ENCODE measurements around the gene ALDH1A2. TPM values are rescaled to one million over a fixed set of nuclear protein-coding genes. Genes with fewer than 3 reads are reported as not detected.

ALDH1A2 gene
- polyA plus RNA-seq, 4 donors, result 0.45 to 2.5 (median 0.97) TPM; not detected in 1

GRCh38 chr15:58044551-58044950 is 21.0 kb downstream of the ALDH1A2 start:
- H3K36me3 ChIP-seq (ENCODE audit: control insufficient read depth in 3 of 3, insufficient read depth in 2 of 3, low read depth in 1 of 3, low read length in 3 of 3), result no peaks in the 10 kb centered on the region
- peaks cover 0 to 2% (median 0%) of the 10 kb centered on the region in 3 donors for H3K27me3 ChIP-seq (ENCODE audit: control insufficient read depth in 3 of 3, insufficient read depth in 3 of 3, low read length in 3 of 3)
- H3K4me1 ChIP-seq (ENCODE audit: control insufficient read depth in 3 of 3, insufficient read depth in 2 of 3, low read depth in 1 of 3, low read length in 2 of 3), result peaks cover 0 to 10% (median 0%) of the 10 kb centered on the region in 3 donors
- no peak overlapping the region for H3K27ac ChIP-seq (ENCODE audit: low read depth in 1 of 3, low read length in 2 of 3)
- H3K9me3 ChIP-seq (ENCODE audit: control insufficient read depth in 2 of 2, insufficient read depth in 1 of 2, low read depth in 1 of 2, low read length in 1 of 2), result no peaks in the 10 kb centered on the region
- 76 to 84% (median 80%) methylated on average over 2 of the region's 2 CpGs for WGBS, 3 donors
- DNase-seq (no peak), FAIRE-seq (no peak)
- H3K4me3 ChIP-seq (ENCODE audit: low read depth in 1 of 3, low read length in 3 of 3), result no peak overlapping the region

- WGBS, 3 donors, result 39 to 54% (median 41%) methylated on average over 5 of the region's 5 CpGs
- FAIRE-seq, result peak; percentile 47
These were observed 22.2 kb downstream of the ALDH1A2 start for GRCh38 chr15:58043192-58043903.

GRCh38 chr15:58042006-58042405 is 23.5 kb downstream of the ALDH1A2 start:
- no peak overlapping the region for H3K27ac ChIP-seq (ENCODE audit: low read depth in 1 of 3, low read length in 2 of 3)
- no peaks in the 10 kb centered on the region for H3K9me3 ChIP-seq (ENCODE audit: control insufficient read depth in 2 of 2, insufficient read depth in 1 of 2, low read depth in 1 of 2, low read length in 1 of 2)
- WGBS, 3 donors, result 48 to 52% (median 49%) methylated on average over 3 of the region's 3 CpGs
- H3K27me3 ChIP-seq (ENCODE audit: control insufficient read depth in 3 of 3, insufficient read depth in 3 of 3, low read length in 3 of 3), result no peaks in the 10 kb centered on the region
- no peaks in the 10 kb centered on the region for H3K36me3 ChIP-seq (ENCODE audit: control insufficient read depth in 3 of 3, insufficient read depth in 2 of 3, low read depth in 1 of 3, low read length in 3 of 3)
- DNase-seq (no peak), FAIRE-seq (no peak)
- H3K4me1 ChIP-seq (ENCODE audit: control insufficient read depth in 3 of 3, insufficient read depth in 2 of 3, low read depth in 1 of 3, low read length in 2 of 3), result peaks cover 0 to 28% (median 2%) of the 10 kb centered on the region in 3 donors
- H3K4me3 ChIP-seq (ENCODE audit: low read depth in 1 of 3, low read length in 3 of 3), result no peak overlapping the region

More at GRCh38 chr15:58043192-58043903, 22.2 kb downstream of the ALDH1A2 start:
- Histone ChIP-seq H3K9me3 (ENCODE audit: control insufficient read depth in 2 of 2, insufficient read depth in 1 of 2, low read depth in 1 of 2, low read length in 1 of 2) (no peaks in the 10 kb centered on the region), H3K4me1 (ENCODE audit: control insufficient read depth in 3 of 3, insufficient read depth in 2 of 3, low read depth in 1 of 3, low read length in 2 of 3) (peaks cover 0 to 19% (median 2%) of the 10 kb centered on the region in 3 donors), H3K27me3 (ENCODE audit: control insufficient read depth in 3 of 3, insufficient read depth in 3 of 3, low read length in 3 of 3) (no peaks in the 10 kb centered on the region), H3K4me3 (ENCODE audit: low read depth in 1 of 3, low read length in 3 of 3) (no peak overlapping the region), H3K36me3 (ENCODE audit: control insufficient read depth in 3 of 3, insufficient read depth in 2 of 3, low read depth in 1 of 3, low read length in 3 of 3) (no peaks in the 10 kb centered on the region), H3K27ac (ENCODE audit: low read depth in 1 of 3, low read length in 2 of 3) (no peak overlapping the region)
- DNase-seq, result peak; percentile 52 to 64

- peak; percentile 81 to 90 for DNase-seq
- Histone ChIP-seq H3K27me3 (ENCODE audit: control insufficient read depth in 3 of 3, insufficient read depth in 3 of 3, low read length in 3 of 3) (no peaks in the 10 kb centered on the region), H3K4me3 (ENCODE audit: low read depth in 1 of 3, low read length in 3 of 3) (no peak overlapping the region), H3K9me3 (ENCODE audit: control insufficient read depth in 2 of 2, insufficient read depth in 1 of 2, low read depth in 1 of 2, low read length in 1 of 2) (no peaks in the 10 kb centered on the region), H3K4me1 (ENCODE audit: control insufficient read depth in 3 of 3, insufficient read depth in 2 of 3, low read depth in 1 of 3, low read length in 2 of 3) (peaks cover 0 to 31% (median 2%) of the 10 kb centered on the region in 3 donors), H3K36me3 (ENCODE audit: control insufficient read depth in 3 of 3, insufficient read depth in 2 of 3, low read depth in 1 of 3, low read length in 3 of 3) (no peaks in the 10 kb centered on the region), H3K27ac (ENCODE audit: low read depth in 1 of 3, low read length in 2 of 3) (peak overlapping the region in 1 of 3 donors; percentile 50)
- WGBS, 3 donors, result 9 to 46% (median 29%) methylated on average over 6 of the region's 6 CpGs
- no peak for FAIRE-seq
These were observed 25.4 kb downstream of the ALDH1A2 start for GRCh38 chr15:58040150-58040549.

GRCh38 chr15:58039079-58040035 is 26.2 kb downstream of the ALDH1A2 start:
- H3K27ac ChIP-seq (ENCODE audit: low read depth in 1 of 3, low read length in 2 of 3), result peak overlapping the region in 2 of 3 donors; percentile 38 to 50
- DNase-seq (peak; percentile 41 to 71), FAIRE-seq (no peak)
- no peak overlapping the region for H3K4me3 ChIP-seq (ENCODE audit: low read depth in 1 of 3, low read length in 3 of 3)
- H3K36me3 ChIP-seq (ENCODE audit: control insufficient read depth in 3 of 3, insufficient read depth in 2 of 3, low read depth in 1 of 3, low read length in 3 of 3), result no peaks in the 10 kb centered on the region
- H3K27me3 ChIP-seq (ENCODE audit: control insufficient read depth in 3 of 3, insufficient read depth in 3 of 3, low read length in 3 of 3), result no peaks in the 10 kb centered on the region
- H3K9me3 ChIP-seq (ENCODE audit: control insufficient read depth in 2 of 2, insufficient read depth in 1 of 2, low read depth in 1 of 2, low read length in 1 of 2), result no peaks in the 10 kb centered on the region
- H3K4me1 ChIP-seq (ENCODE audit: control insufficient read depth in 3 of 3, insufficient read depth in 2 of 3, low read depth in 1 of 3, low read length in 2 of 3), result peaks cover 0 to 31% (median 2%) of the 10 kb centered on the region in 3 donors
- WGBS, 3 donors, result 23 to 48% (median 47%) methylated on average over 6 of the region's 6 CpGs

- no peak overlapping the region for H3K4me3 ChIP-seq (ENCODE audit: low read depth in 1 of 3, low read length in 3 of 3)
- H3K36me3 ChIP-seq (ENCODE audit: control insufficient read depth in 3 of 3, insufficient read depth in 2 of 3, low read depth in 1 of 3, low read length in 3 of 3), result no peaks in the 10 kb centered on the region
- peaks cover 0 to 31% (median 2%) of the 10 kb centered on the region in 3 donors for H3K4me1 ChIP-seq (ENCODE audit: control insufficient read depth in 3 of 3, insufficient read depth in 2 of 3, low read depth in 1 of 3, low read length in 2 of 3)
- 41 to 44% (median 42%) methylated on average over 2 of the region's 2 CpGs for WGBS, 3 donors
- H3K27ac ChIP-seq (ENCODE audit: low read depth in 1 of 3, low read length in 2 of 3), result peak overlapping the region in 2 of 3 donors; percentile 38 to 50
- FAIRE-seq, result no peak
- DNase-seq, result peak in 1 of 2 donors; percentile 56
- H3K9me3 ChIP-seq (ENCODE audit: control insufficient read depth in 2 of 2, insufficient read depth in 1 of 2, low read depth in 1 of 2, low read length in 1 of 2), result no peaks in the 10 kb centered on the region
- H3K27me3 ChIP-seq (ENCODE audit: control insufficient read depth in 3 of 3, insufficient read depth in 3 of 3, low read length in 3 of 3), result no peaks in the 10 kb centered on the region
These were observed 27.0 kb downstream of the ALDH1A2 start for GRCh38 chr15:58038426-58039078.

GRCh38 chr15:58037723-58038301 is 27.7 kb downstream of the ALDH1A2 start:
- 7 to 22% (median 14%) methylated on average over 2 of the region's 2 CpGs for WGBS, 3 donors
- no peak overlapping the region for H3K27ac ChIP-seq (ENCODE audit: low read depth in 1 of 3, low read length in 2 of 3)
- no peaks in the 10 kb centered on the region for H3K27me3 ChIP-seq (ENCODE audit: control insufficient read depth in 3 of 3, insufficient read depth in 3 of 3, low read length in 3 of 3)
- peak in 1 of 2 donors; percentile 22 for DNase-seq
- peaks cover 0 to 31% (median 2%) of the 10 kb centered on the region in 3 donors for H3K4me1 ChIP-seq (ENCODE audit: control insufficient read depth in 3 of 3, insufficient read depth in 2 of 3, low read depth in 1 of 3, low read length in 2 of 3)
- no peaks in the 10 kb centered on the region for H3K36me3 ChIP-seq (ENCODE audit: control insufficient read depth in 3 of 3, insufficient read depth in 2 of 3, low read depth in 1 of 3, low read length in 3 of 3)
- FAIRE-seq, result no peak
- no peaks in the 10 kb centered on the region for H3K9me3 ChIP-seq (ENCODE audit: control insufficient read depth in 2 of 2, insufficient read depth in 1 of 2, low read depth in 1 of 2, low read length in 1 of 2)
- no peak overlapping the region for H3K4me3 ChIP-seq (ENCODE audit: low read depth in 1 of 3, low read length in 3 of 3)
